Common myeloid progenitor, CD34-positive (primary cell): ENCODE data around the gene EFHD2.
"Not testable (repeated sequence)": the region's sequence is repeated elsewhere in the genome, so short reads cannot be mapped to it uniquely, and the experiment has no call there.

Experiments
- CTCF ChIA-PET: fragments of 350-600 bp; sonication (Branson Sonifier 250); formaldehyde crosslinking; loops from one replicate; lab custom pipeline; 2021; ENCODE audit warnings: antibody characterized with exemption; lab: Charles Lee
- POLR2A ChIA-PET: fragments of 350-600 bp; sonication (Branson Sonifier 250); formaldehyde crosslinking; loops from one replicate; lab custom pipeline; 2021; ENCODE audit warnings: antibody characterized with exemption; lab: Charles Lee
- DNase-seq, 3 donors: peaks; one replicate each; pipeline versions ENCODE4 v3.0.0 to v3.0.0-alpha.2; 2013
- H3K27ac ChIP-seq, 2 experiments: 1 replicate in 1 of 2; 2 replicates in 1 of 2; pipeline ENCODE4 v1.7.0; 2013; ENCODE audit warnings: inconsistent platforms in 2 of 2, low read length in 2 of 2, mild to moderate bottlenecking in 2 of 2, low read depth in 1 of 2, moderate library complexity in 1 of 2; ENCODE audit not compliant: severe bottlenecking in 2 of 2, insufficient read depth in 1 of 2, poor library complexity in 1 of 2
- H3K27me3 ChIP-seq, 5 experiments: replicated peaks in 2 of 5; 1 replicate in 3 of 5; 2 replicates in 2 of 5; pipeline versions ENCODE4 v1.6.1 to v1.7.0; 2013; ENCODE audit warnings: low read length in 4 of 5, mild to moderate bottlenecking in 2 of 5, moderate library complexity in 2 of 5, inconsistent platforms in 1 of 5; ENCODE audit not compliant: insufficient read depth in 5 of 5, control insufficient read depth in 4 of 5
- H3K36me3 ChIP-seq, 4 experiments: 1 replicate in 2 of 4; 2 replicates in 2 of 4; pipeline versions ENCODE4 v1.6.1 to v1.7.0; 2013; ENCODE audit warnings: low read length in 3 of 4, control low read depth in 1 of 4, mild to moderate bottlenecking in 1 of 4; ENCODE audit not compliant: control insufficient read depth in 4 of 4, insufficient read depth in 4 of 4
- H3K4me1 ChIP-seq, 4 experiments: 1 replicate in 3 of 4; 2 replicates in 1 of 4; pipeline versions ENCODE4 v1.6.1 to v1.7.1; 2013; ENCODE audit warnings: low read length in 3 of 4, mild to moderate bottlenecking in 3 of 4, control low read depth in 1 of 4, inconsistent platforms in 1 of 4, moderate library complexity in 1 of 4; ENCODE audit not compliant: control insufficient read depth in 4 of 4, insufficient read depth in 4 of 4; ENCODE audit errors: control extremely low read depth in 1 of 4
- H3K4me3 ChIP-seq, 7 experiments: 1 replicate in 4 of 7; 2 replicates in 3 of 7; pipeline versions ENCODE4 v1.5.1 to v1.7.0; 2013; ENCODE audit warnings: mild to moderate bottlenecking in 7 of 7, low read length in 6 of 7, moderate library complexity in 6 of 7, inconsistent platforms in 2 of 7, low read depth in 2 of 7, control low read depth in 1 of 7; ENCODE audit not compliant: insufficient read depth in 4 of 7, control insufficient read depth in 1 of 7; ENCODE audit errors: extremely low read depth in 1 of 7
- H3K9me3 ChIP-seq, 5 experiments: 1 replicate in 4 of 5; 2 replicates in 1 of 5; pipeline versions ENCODE4 v1.6.1 to v1.7.1; 2013; ENCODE audit warnings: low read length in 4 of 5, mild to moderate bottlenecking in 2 of 5, inconsistent platforms in 1 of 5, low read depth in 1 of 5, moderate library complexity in 1 of 5; ENCODE audit not compliant: control insufficient read depth in 4 of 5, insufficient read depth in 2 of 5; ENCODE audit errors: control extremely low read depth in 1 of 5
- WGBS: methylation state at CpG from one replicate; pipeline ENCODE4 v1.1.5; 2013; ENCODE audit not compliant: insufficient coverage; 5-methylcytosine and 5-hydroxymethylcytosine counted together

EFHD2 gene

DNA sequence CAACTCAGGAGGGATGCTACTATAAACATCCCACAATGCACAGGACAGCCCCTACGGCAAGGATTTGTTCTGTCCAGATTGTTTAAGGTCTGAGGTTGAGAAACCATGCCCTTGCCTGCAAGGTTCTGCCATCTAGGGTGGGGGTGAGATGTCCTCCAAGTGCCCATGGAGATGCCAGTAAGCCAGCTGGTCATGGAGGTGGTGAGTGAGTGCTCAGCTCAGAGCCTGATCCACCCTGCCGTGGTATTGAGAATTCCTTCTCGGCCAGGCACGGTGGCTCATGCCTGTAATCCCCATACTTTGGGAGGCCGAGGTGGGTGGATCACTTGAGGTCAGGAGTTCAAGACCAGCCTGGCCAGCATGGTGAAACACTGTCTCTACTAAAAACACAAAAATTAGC, 15.3 kb downstream of the EFHD2 start:
- ChIA-PET CTCF (interaction anchor here (1.0 to 5.6 kb wide), 3 partner anchors 101 to 121 kb away, joined by 3 to 36 read pairs (median 3); no protein-coding TSS in a partner anchor), POLR2A (no interaction called here)
- Histone ChIP-seq H3K4me3 (no peak overlapping the region), H3K27me3 (no peaks in the 10 kb centered on the region), H3K4me1 (peaks cover 0 to 11% (median 2%) of the 10 kb centered on the region in 4 experiments), H3K36me3 (peaks cover 5 to 66% (median 33%) of the 10 kb centered on the region in 4 experiments), H3K9me3 (no peaks in the 10 kb centered on the region), H3K27ac (no peak overlapping the region)
- no peak for DNase-seq
- WGBS, result 100% methylated on average over 2 of the region's 5 CpGs

DNA sequence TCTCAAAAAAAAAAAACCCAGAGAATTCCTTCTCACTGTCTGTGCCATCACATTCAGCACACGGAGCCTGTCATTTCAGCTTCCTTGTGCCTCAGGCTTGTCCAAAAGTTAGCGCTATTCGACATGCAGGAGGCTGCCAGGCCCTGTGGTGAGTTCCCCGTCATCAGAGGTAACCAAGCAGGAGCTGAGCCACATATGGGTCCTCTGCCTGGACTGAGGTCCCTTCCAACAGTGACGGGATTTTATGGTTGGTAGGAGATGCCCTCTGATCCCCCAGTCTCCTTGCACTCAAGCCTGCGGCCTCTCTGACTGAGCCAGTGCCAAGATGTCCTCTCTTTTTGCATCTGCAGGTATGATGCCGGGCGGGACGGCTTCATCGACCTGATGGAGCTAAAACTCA, 15.8 kb downstream of the EFHD2 start:
- H3K27me3 ChIP-seq, result no peaks in the 10 kb centered on the region
- H3K4me3 ChIP-seq, result no peak overlapping the region
- peaks cover 5 to 66% (median 34%) of the 10 kb centered on the region in 4 experiments for H3K36me3 ChIP-seq
- CTCF ChIA-PET, result interaction anchor here (1.3 to 5.6 kb wide), 2 partner anchors 101 to 108 kb away, joined by 3 to 36 read pairs; no protein-coding TSS in a partner anchor
- H3K9me3 ChIP-seq, result no peaks in the 10 kb centered on the region
- H3K27ac ChIP-seq, result no peak overlapping the region
- peaks cover 0 to 11% (median 2%) of the 10 kb centered on the region in 4 experiments for H3K4me1 ChIP-seq
- DNase-seq, result no peak
- POLR2A ChIA-PET, result interaction anchor here (0.7 kb wide), 1 partner anchor 25 kb away, joined by 3 read pairs; no protein-coding TSS in a partner anchor
- 94% methylated on average over 8 of the region's 10 CpGs for WGBS

DNA sequence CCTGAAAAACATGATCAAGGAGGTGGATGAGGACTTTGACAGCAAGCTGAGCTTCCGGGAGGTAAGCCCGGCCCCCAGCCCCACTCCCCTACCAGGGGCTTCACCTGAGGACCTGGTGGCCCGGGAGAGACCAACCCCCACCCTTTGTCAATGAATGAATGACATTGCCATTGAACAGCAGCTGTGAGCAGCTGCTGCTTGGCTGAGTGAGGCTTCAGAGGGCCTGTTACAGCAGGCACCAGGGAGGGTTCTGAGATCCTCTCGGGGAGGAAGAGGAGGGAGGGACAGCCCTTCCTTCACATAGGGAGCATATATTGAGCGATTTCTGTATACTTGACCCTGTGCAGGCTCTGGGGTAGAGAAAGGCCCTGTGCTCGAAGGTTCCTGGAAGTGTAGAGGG, 16.3 kb downstream of the EFHD2 start:
- no peaks in the 10 kb centered on the region for H3K9me3 ChIP-seq
- no peaks in the 10 kb centered on the region for H3K27me3 ChIP-seq
- peaks cover 5 to 62% (median 33%) of the 10 kb centered on the region in 4 experiments for H3K36me3 ChIP-seq
- no peak overlapping the region for H3K27ac ChIP-seq
- CTCF ChIA-PET, result interaction anchor here (1.3 to 5.6 kb wide), 2 partner anchors 102 to 108 kb away, joined by 3 to 36 read pairs; no protein-coding TSS in a partner anchor
- H3K4me1 ChIP-seq, result peaks cover 0 to 11% (median 2%) of the 10 kb centered on the region in 4 experiments
- 98% methylated on average over 6 of the region's 6 CpGs for WGBS
- POLR2A ChIA-PET, result interaction anchor here (0.7 kb wide), 1 partner anchor 25 kb away, joined by 3 read pairs; no protein-coding TSS in a partner anchor
- H3K4me3 ChIP-seq, result no peak overlapping the region
- no peak for DNase-seq

DNA sequence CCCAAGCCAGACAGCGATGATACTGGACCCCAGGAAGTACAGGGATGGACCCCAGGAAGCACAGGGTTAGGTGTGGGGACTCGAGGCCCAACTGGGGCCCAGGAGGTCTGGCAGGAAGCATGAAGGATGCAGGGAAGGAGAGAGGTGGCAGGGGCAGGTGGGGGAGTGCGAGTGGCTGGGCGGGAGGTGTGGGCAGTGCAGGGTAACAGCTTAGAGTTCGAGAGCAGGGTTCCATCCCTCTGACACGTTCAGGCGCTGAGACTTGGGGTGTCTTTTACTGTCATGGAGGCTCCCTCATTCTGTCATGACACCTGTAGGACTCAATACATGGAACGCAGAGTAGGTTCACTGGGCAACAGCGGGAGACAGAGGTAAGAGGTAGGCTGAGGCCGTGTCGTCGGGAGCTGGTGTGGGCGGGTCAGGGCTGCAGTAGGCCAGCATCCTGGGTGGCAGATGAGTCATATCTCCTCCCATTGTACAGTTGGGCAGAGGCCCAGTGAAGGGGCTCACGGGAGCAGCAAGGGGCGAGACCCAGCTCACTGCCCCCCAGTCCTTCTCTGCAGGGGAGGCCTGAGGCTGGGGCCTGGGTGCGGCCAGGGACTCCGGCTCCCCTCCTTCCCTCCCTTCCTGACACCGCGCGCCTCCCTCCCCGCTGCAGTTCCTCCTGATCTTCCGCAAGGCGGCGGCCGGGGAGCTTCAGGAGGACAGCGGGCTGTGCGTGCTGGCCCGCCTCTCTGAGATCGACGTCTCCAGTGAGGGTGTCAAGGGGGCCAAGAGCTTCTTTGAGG, 17.0 kb downstream of the EFHD2 start:
- H3K9me3 ChIP-seq, result no peaks in the 10 kb centered on the region
- H3K36me3 ChIP-seq, result peaks cover 5 to 57% (median 32%) of the 10 kb centered on the region in 4 experiments
- ChIA-PET CTCF (interaction anchor here (1.5 to 5.6 kb wide), 2 partner anchors 102 to 109 kb away, joined by 3 to 36 read pairs; no protein-coding TSS in a partner anchor), POLR2A (no interaction called here)
- H3K27me3 ChIP-seq, result no peaks in the 10 kb centered on the region
- H3K4me3 ChIP-seq, result no peak overlapping the region
- 93% methylated on average over 21 of the region's 30 CpGs for WGBS
- no peak overlapping the region for H3K27ac ChIP-seq
- no peak for DNase-seq
- peaks cover 0 to 11% (median 2%) of the 10 kb centered on the region in 4 experiments for H3K4me1 ChIP-seq

- no peaks in the 10 kb centered on the region for H3K9me3 ChIP-seq
- CTCF ChIA-PET, result interaction anchor here (0.8 to 5.6 kb wide), 3 partner anchors 15 to 109 kb away, joined by 3 to 36 read pairs (median 3); no protein-coding TSS in a partner anchor
- POLR2A ChIA-PET, result no interaction called here
- H3K27ac ChIP-seq, result no peak overlapping the region
- H3K4me3 ChIP-seq, result no peak overlapping the region
- H3K27me3 ChIP-seq, result no peaks in the 10 kb centered on the region
- H3K36me3 ChIP-seq, result peaks cover 5 to 57% (median 31%) of the 10 kb centered on the region in 4 experiments
- DNase-seq, result no peak
- 100% methylated on average over 4 of the region's 6 CpGs for WGBS
- H3K4me1 ChIP-seq, result peaks cover 0 to 11% (median 2%) of the 10 kb centered on the region in 4 experiments
These were observed 17.6 kb downstream of the EFHD2 start for GRCh38 chr1:15427280-15427666.

GRCh38 chr1:15428252-15428651, 18.6 kb downstream of the EFHD2 start:
- H3K36me3 ChIP-seq, result peaks cover 5 to 57% (median 31%) of the 10 kb centered on the region in 4 experiments

More at GRCh38 chr1:15428252-15428651, 18.6 kb downstream of the EFHD2 start:
- H3K27ac ChIP-seq, H3K9me3 ChIP-seq, H3K4me3 ChIP-seq, H3K27me3 ChIP-seq, DNase-seq, POLR2A ChIA-PET: not testable (repeated sequence)
- CTCF ChIA-PET, result interaction anchor here (0.8 to 5.6 kb wide), 6 partner anchors 9 to 110 kb away, joined by 3 to 36 read pairs (median 4); no protein-coding TSS in a partner anchor
- WGBS, result 100% methylated on average over 1 of the region's 11 CpGs
- H3K4me1 ChIP-seq, result peaks cover 0 to 11% (median 2%) of the 10 kb centered on the region in 4 experiments
